HG03521 (cell line): ENCODE results near the gene GEMIN5.
A peak's percentile ranks its signal among the peaks of the same experiment; 100 is the strongest.

Source experiments
- ATAC-seq: cut with Tn5 transposase; IDR thresholded peaks from one replicate; pipeline ENCODE4 v1.9.1; 2021; ENCODE audit warnings: mild to moderate bottlenecking, moderate library complexity; ENCODE audit not compliant: unreplicated experiment

Gene GEMIN5

GRCh38 chr5:154895606-154896561, 42.1 kb downstream of the GEMIN5 start:
- ATAC-seq = no peak

- no peak for ATAC-seq
Observed at GRCh38 chr5:154893381-154893780, 44.6 kb downstream of the GEMIN5 start.

GRCh38 chr5:154892369-154892771, 45.6 kb downstream of the GEMIN5 start:
- no peak for ATAC-seq

- no peak for ATAC-seq
Observed at GRCh38 chr5:154885439-154885838, 52.6 kb downstream of the GEMIN5 start.

- no peak for ATAC-seq
Observed at GRCh38 chr5:154884424-154884823, 53.6 kb downstream of the GEMIN5 start.

- ATAC-seq = no peak
Observed at GRCh38 chr5:154881986-154882385, 56.0 kb downstream of the GEMIN5 start.

- ATAC-seq = no peak
Observed at GRCh38 chr5:154878642-154879335, 59.2 kb downstream of the GEMIN5 start.

- no peak for ATAC-seq
Observed at GRCh38 chr5:154873791-154874331, 64.2 kb downstream of the GEMIN5 start.

GRCh38 chr5:154871734-154872133, 66.3 kb downstream of the GEMIN5 start:
- ATAC-seq = no peak

- ATAC-seq = no peak
Observed at GRCh38 chr5:154868702-154869101, 69.3 kb downstream of the GEMIN5 start.

GRCh38 chr5:154866841-154867240, 71.2 kb downstream of the GEMIN5 start:
- ATAC-seq = no peak

- no peak for ATAC-seq
Observed at GRCh38 chr5:154865466-154866184, 72.4 kb downstream of the GEMIN5 start.

GRCh38 chr5:154863291-154864080, 74.5 kb downstream of the GEMIN5 start:
- ATAC-seq = no peak

- ATAC-seq = no peak
Observed at GRCh38 chr5:154862766-154863165, 75.2 kb downstream of the GEMIN5 start.

GRCh38 chr5:154861946-154862345, 76.1 kb downstream of the GEMIN5 start:
- no peak for ATAC-seq

- ATAC-seq = no peak
Observed at GRCh38 chr5:154860765-154861164, 77.2 kb downstream of the GEMIN5 start.

- ATAC-seq = no peak
Observed at GRCh38 chr5:154860123-154860522, 77.9 kb downstream of the GEMIN5 start.

- ATAC-seq = no peak
Observed at GRCh38 chr5:154858972-154859871, 78.8 kb downstream of the GEMIN5 start.

GRCh38 chr5:154858297-154858971, 79.6 kb downstream of the GEMIN5 start, which contains the start of gene CNOT8:
Gene CNOT8 (plus strand): TSS chr5:154858627. CDS start chr5:154863279, 4,652 bp downstream.
- peak; percentile 78 for ATAC-seq
